GM12873 (cell line): ENCODE measurements around the gene SPOUT1.

Experiments used
- TF ChIP-seq, protein P1 (sequence below): IDR thresholded peaks from 2 replicates; pipeline ENCODE4 v1.5.1; 2012; ENCODE audit warnings: low read depth, mild to moderate bottlenecking, moderate library complexity, low read length, control low read depth; ENCODE audit not compliant: insufficient read depth; ENCODE audit errors: missing control alignments

SPOUT1 gene

DNA sequence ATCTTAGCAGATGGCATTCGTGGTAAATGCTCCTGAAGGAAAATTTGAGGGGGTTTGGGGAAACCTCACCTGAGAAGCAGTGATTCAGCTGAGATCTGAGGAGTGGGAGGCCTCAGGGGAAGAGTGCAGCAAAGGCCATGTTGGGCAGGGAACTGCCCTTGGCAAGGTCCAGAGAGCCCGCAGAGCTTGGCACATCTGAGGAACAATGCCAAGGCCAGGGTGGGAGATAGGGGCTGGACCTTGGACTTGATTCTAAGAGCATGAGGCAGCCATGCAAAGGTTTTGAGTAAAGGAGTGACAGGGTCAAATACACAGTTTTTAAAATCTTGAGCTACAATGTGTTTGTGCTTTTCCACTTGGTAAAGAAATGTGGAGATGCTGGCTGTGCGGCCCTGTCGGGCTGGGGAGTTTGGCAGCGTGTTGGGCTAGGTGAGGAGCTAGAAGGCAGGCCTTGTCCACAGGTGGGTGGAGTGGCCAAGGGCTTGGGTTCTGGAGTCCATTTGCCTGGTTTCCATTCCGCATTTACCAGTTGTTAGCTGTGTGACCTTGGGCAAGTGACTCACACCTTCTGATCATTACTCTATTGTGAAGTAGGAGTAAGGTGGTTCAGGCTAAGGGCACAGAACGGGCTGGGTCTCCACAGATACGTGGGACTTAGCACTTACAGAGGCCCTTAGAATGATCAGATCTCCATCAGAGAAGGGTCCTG, 36.5 kb downstream of the SPOUT1 start:
- TF ChIP-seq, protein P1, sequence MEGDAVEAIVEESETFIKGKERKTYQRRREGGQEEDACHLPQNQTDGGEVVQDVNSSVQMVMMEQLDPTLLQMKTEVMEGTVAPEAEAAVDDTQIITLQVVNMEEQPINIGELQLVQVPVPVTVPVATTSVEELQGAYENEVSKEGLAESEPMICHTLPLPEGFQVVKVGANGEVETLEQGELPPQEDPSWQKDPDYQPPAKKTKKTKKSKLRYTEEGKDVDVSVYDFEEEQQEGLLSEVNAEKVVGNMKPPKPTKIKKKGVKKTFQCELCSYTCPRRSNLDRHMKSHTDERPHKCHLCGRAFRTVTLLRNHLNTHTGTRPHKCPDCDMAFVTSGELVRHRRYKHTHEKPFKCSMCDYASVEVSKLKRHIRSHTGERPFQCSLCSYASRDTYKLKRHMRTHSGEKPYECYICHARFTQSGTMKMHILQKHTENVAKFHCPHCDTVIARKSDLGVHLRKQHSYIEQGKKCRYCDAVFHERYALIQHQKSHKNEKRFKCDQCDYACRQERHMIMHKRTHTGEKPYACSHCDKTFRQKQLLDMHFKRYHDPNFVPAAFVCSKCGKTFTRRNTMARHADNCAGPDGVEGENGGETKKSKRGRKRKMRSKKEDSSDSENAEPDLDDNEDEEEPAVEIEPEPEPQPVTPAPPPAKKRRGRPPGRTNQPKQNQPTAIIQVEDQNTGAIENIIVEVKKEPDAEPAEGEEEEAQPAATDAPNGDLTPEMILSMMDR = no peak

DNA sequence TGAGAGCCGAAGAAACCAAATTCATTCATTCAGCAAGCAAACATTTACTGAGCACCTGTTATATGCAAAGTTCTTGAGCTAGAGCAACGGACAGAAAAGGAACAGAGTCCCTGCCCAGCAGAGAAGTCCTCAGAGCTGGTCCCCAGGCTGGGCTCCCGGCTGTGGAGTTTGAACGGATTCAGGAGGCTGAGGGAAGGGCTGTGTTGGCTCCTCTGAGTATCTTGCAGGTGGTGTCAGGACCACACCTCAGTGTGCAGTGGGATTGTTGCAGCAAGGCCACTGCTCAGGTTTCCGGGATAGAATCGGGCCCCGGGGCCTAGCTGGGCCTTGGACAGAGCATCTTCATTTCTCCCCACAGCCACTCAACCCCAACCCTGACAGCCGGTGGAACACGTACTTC, 37.5 kb downstream of the SPOUT1 start:
- TF ChIP-seq, protein P1 = no peak

DNA sequence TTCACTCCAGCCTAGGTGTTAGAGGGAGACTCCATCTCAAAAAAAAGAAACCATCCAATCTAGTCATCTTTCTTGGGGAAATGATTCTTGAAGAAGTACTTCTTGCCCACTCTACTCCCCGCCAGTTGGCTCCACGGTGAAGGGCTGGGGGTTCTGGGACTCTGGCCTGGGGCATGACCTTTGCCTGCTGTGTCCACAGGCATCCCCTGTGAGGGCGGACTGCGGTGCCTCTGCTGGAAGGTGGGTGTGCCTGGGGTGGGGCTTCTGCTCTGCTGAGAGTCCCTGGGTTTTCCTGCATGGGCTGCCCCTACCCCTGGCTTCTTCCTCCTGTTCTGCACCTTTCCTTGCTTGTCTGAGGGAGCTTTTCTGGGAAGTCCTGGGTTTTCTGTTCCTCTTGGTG, 39.1 kb downstream of the SPOUT1 start:
- TF ChIP-seq, protein P1 = no peak

DNA sequence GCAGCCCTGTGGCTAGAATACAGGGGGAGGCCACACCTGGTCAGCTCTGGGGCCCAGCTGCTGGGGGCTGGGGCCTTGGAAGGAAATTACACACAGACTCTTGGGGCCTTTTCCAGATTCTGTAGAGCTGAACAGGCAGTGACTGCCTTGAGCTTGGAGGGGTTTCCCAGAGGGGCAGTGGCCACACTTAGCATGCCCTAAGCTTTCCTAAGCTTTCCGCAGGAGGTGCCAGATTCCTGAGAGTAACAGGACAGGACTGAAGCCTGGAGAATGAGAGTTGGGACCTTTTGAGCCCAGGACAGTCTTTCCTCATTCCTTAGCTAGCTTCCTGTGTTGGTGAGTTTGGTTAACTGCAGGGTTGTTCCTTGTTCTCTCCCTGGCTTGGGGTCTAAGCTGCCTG, 41.1 kb downstream of the SPOUT1 start:
- TF ChIP-seq, protein P1 = no peak

DNA sequence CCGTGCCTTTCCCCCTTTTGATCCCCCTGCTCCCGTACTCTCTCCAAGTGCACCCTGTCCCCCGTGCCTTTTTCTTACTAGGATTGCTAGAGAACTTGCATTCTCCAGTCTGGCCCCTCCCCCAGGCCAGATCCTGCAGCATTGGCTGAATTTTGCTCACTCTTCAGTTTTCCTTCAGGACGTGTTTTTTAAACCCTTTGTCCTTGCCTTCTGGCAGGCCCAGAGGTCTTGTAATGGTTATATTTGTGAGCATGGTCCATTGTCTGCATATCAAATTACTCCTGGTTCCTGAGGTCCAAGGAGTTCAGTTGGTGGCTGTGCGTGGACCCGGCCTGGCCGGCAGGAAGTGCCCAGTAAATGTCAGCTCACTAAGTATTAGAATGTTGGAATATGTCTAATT, 41.9 kb downstream of the SPOUT1 start:
- TF ChIP-seq, protein P1 = no peak

DNA sequence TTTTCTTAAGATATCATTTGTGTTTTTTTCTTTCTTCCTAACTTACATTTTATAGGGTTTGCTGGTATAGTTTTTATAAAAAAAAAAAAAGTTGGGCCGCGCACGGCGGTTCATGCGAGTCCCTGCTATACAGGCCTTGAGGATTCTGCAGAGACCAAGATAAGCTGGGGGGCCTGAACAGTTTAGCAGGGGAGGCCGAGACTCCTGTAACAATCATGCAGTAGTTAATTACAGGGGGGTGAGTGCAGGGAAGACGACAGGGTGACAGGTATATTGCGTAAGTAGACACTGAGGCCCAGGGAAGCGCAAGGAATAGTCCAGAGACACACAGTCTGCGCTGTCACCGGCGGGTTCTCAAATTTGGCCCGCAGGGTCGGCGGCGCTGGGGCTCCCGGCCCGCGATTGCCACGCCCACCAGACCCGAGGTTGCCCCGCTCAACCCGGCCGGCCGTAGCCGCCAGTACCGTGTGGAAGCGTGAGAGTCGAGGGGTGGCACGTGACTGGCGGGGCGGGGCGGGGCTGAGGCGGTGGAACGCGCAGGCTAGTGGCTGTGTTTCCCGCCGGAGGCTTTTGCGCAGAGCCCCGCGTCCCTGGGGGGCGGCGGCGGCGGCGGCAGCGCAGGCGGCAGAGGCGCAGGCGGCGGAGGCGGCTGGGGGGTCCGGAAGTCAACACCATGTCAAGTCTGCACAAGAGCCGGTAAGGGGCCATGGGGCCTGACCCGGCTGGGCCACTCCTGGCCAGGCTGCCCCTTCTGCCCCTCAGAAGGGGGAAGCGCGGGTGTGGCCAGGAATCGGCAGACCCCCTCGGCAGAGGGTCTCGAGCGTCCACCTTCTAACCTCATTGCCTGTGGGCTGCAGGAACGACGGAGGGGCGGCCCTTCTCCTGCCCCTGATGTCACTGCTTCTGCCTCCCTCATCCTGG, 42.7 kb downstream of the SPOUT1 start, which contains the start of gene TBC1D13:
Gene TBC1D13 (plus strand): TSS at position 573 of the 921 bp plus-strand sequence. CDS start 101 bp downstream, at position 674.
- TF ChIP-seq, protein P1 = no peak

DNA sequence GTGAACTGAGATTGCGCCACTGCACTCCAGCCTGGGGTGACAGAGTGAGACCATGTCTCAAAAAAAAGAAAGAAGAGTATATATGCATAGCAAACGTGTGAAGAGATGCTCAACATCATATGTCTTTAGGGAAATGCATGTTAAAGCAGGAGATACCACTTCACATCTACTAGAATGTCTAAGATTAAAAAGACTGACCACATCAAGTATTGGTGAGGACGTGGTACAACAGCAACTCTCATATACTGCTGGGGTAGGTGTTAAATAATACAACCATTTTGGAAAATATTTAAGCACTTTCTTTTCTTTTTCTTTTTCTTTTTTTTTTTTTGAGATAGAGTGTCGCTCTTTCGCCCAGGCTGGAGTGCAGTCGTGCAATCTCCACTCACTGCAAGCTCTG, 44.2 kb downstream of the SPOUT1 start:
- TF ChIP-seq, protein P1 = no peak
